ENCODE measurements around the gene CEP295NL. TPM values are rescaled to one million over a fixed set of nuclear protein-coding genes. Genes with fewer than 3 reads are reported as not detected.

CEP295NL gene
- total and polyA plus RNA-seq, 2 of the 13 experiments (the other 11 are each of a cell fraction or from before 2014, with no cell fraction given): not detected

DNA sequence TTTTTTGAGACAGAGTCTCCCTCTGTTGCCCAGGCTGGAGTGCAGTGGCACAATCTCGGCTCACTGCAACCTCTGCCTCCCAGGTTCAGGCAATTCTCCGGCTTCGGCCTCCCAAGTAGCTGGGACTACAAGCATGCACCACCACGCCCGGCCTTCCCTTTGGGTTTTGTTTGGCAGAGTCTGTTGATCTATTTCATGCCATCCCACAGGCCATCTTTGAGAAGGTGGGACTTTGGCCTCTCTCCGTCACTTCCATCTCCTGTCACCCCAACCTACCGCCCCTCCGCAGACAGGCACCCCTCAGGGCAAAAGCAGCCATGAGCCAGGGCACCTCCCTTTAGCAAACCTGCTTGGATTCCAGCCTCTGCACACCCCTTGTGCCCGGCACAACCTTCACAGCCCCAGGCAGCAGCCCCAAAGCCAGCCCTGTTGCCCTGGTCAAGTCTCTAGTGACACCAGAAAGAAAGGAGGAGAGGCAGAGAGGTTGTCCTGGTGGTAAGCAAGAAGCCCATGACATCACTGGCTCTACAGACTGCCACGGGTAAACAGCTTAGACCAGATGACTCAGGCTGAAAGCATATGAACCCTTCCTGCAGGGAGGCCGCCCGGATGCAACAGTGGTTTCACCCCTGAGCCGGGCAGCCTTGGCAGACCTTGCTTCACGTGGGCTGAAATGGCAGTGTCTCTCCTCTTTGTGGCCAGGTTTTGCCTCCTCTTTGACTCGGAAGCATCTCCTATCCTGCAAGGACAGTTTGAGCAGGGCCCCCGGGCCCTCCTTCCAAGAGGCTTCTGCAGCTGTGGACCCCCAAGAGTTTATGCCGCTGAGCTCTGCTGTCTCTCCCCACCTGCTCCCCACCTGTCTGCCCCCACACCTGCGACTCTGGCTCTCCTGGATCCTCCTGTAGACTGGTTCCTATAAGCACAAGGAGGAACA lies 30.3 kb upstream of the CEP295NL start (continued):
- TF ChIP-seq RCOR2 (CRISPR knock-in tag; IDR thresholded peaks at IDR 0.05) (peak; percentile 49; the same call in 1 of the 2 replicates), ZNF816 (CRISPR knock-in tag; IDR thresholded peaks at IDR 0.05; ENCODE audit: borderline replicate concordance) (no peak), GABPA (IDR thresholded peaks at IDR 0.05; ENCODE audit: low read depth, low read length) (no peak), GABPA (CRISPR knock-in tag; IDR thresholded peaks at IDR 0.05; ENCODE audit: low read depth) (peak; percentile 26; the same call in 1 of the 2 replicates), ZNF552 (CRISPR knock-in tag; IDR thresholded peaks at IDR 0.05; ENCODE audit: borderline replicate concordance) (no peak), SETDB1 (CRISPR knock-in tag; IDR thresholded peaks at IDR 0.05; ENCODE audit: borderline replicate concordance) (no peak), ZNF747 (CRISPR knock-in tag; IDR thresholded peaks at IDR 0.05; ENCODE audit: borderline replicate concordance) (no peak), ELF3 (CRISPR knock-in tag; IDR thresholded peaks at IDR 0.05) (peak; percentile 84), YEATS4 (CRISPR knock-in tag; IDR thresholded peaks at IDR 0.05; ENCODE audit: borderline replicate concordance) (no peak), ZEB1 (IDR thresholded peaks at IDR 0.05; ENCODE audit: insufficient replicate concordance, low read depth) (no peak), HHEX (CRISPR knock-in tag; IDR thresholded peaks at IDR 0.05) (no peak), SP5 (CRISPR knock-in tag; IDR thresholded peaks at IDR 0.05; ENCODE audit: borderline replicate concordance, low read depth) (0 out of 2 replicates have a peak, but pooled peaks have one; percentile 11), ZNF713 (CRISPR knock-in tag; IDR thresholded peaks at IDR 0.05) (no peak; the same call in 1 of the 2 replicates), CC2D1A (CRISPR knock-in tag; IDR thresholded peaks at IDR 0.05) (no peak), DBP (CRISPR knock-in tag; IDR thresholded peaks at IDR 0.05; ENCODE audit: not compliant biosample characterization) (no peak), BRD4 (CRISPR knock-in tag; IDR thresholded peaks at IDR 0.05) (no peak), ZNF788 (CRISPR knock-in tag; IDR thresholded peaks at IDR 0.05; ENCODE audit: borderline replicate concordance) (no peak), SRSF9 (IDR thresholded peaks at IDR 0.05; ENCODE audit: borderline replicate concordance, insufficient read depth, low read depth, low read length, poor library complexity, severe bottlenecking) (no peak), RBM39 (IDR thresholded peaks at IDR 0.05; ENCODE audit: low read depth, low read length, poor library complexity, severe bottlenecking) (no peak), NFKBIZ (CRISPR knock-in tag; IDR thresholded peaks at IDR 0.05) (0 out of 2 replicates have a peak, but pooled peaks have one; percentile 42), POLR2A (IDR thresholded peaks at IDR 0.05; ENCODE audit: insufficient read depth in 1 of 2, low read depth in 2 of 2, low read length in 2 of 2) (no peak)
- TF ChIP-seq, protein P1, sequence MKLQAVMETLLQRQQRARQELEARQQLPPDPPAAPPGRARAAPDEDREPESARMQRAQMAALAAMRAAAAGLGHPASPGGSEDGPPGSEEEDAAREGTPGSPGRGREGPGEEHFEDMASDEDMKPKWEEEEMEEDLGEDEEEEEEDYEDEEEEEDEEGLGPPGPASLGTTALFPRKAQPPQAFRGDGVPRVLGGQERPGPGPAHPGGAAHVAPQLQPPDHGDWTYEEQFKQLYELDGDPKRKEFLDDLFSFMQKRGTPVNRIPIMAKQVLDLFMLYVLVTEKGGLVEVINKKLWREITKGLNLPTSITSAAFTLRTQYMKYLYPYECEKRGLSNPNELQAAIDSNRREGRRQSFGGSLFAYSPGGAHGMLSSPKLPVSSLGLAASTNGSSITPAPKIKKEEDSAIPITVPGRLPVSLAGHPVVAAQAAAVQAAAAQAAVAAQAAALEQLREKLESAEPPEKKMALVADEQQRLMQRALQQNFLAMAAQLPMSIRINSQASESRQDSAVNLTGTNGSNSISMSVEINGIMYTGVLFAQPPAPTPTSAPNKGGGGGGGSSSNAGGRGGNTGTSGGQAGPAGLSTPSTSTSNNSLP (IDR thresholded peaks at IDR 0.05; ENCODE audit: low read depth, low read length): no peak
- TF ChIP-seq, protein P2, sequence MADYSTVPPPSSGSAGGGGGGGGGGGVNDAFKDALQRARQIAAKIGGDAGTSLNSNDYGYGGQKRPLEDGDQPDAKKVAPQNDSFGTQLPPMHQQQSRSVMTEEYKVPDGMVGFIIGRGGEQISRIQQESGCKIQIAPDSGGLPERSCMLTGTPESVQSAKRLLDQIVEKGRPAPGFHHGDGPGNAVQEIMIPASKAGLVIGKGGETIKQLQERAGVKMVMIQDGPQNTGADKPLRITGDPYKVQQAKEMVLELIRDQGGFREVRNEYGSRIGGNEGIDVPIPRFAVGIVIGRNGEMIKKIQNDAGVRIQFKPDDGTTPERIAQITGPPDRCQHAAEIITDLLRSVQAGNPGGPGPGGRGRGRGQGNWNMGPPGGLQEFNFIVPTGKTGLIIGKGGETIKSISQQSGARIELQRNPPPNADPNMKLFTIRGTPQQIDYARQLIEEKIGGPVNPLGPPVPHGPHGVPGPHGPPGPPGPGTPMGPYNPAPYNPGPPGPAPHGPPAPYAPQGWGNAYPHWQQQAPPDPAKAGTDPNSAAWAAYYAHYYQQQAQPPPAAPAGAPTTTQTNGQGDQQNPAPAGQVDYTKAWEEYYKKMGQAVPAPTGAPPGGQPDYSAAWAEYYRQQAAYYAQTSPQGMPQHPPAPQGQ (CRISPR knock-in tag; IDR thresholded peaks at IDR 0.05; ENCODE audit: borderline replicate concordance): no peak
- TF ChIP-seq, protein P3, sequence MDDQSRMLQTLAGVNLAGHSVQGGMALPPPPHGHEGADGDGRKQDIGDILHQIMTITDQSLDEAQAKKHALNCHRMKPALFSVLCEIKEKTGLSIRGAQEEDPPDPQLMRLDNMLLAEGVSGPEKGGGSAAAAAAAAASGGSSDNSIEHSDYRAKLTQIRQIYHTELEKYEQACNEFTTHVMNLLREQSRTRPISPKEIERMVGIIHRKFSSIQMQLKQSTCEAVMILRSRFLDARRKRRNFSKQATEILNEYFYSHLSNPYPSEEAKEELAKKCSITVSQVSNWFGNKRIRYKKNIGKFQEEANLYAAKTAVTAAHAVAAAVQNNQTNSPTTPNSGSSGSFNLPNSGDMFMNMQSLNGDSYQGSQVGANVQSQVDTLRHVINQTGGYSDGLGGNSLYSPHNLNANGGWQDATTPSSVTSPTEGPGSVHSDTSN (CRISPR knock-in tag; IDR thresholded peaks at IDR 0.05; ENCODE audit: borderline replicate concordance): no peak

All from HepG2 (cell line).